Measurements from ENCODE around the gene PRDX5. TPM values are rescaled to one million over a fixed set of nuclear protein-coding genes. Genes with fewer than 3 reads are reported as not detected.

PRDX5 gene
- total RNA-seq, 1 experiment from 2014 or later: 228 TPM

- no peak overlapping the region for H3K27ac ChIP-seq (ENCODE audit: insufficient read length, low read depth, low read length)
- H3K9ac ChIP-seq (ENCODE audit: extremely low read depth, insufficient read length, low read length): no peak overlapping the region
- DNase-seq: peak; percentile 73
Measured at GRCh38 chr11:64331569-64332371, 13.8 kb downstream of the PRDX5 start.

More at GRCh38 chr11:64331569-64332371, 13.8 kb downstream of the PRDX5 start:
- no peaks in the 10 kb centered on the region for H3K79me2 ChIP-seq (ENCODE audit: insufficient read depth, low read length)
- no peaks in the 10 kb centered on the region for H3K79me1 ChIP-seq (ENCODE audit: insufficient read depth, low read depth, low read length, poor library complexity, severe bottlenecking)
- no peak overlapping the region for H3K23ac ChIP-seq (ENCODE audit: insufficient read length, low read depth, low read length)
- H3T11ph ChIP-seq (ENCODE audit: low read length): no peak overlapping the region
- H3K4me2 ChIP-seq (ENCODE audit: insufficient read depth, insufficient read length, low read length): no peak overlapping the region
- no peak overlapping the region for H4K8ac ChIP-seq (replicated peaks; ENCODE audit: insufficient read length, low read depth, low read length)
- no peak overlapping the region for H2BK5ac ChIP-seq (ENCODE audit: insufficient read length, low read length)
- H2BK20ac ChIP-seq (ENCODE audit: low read depth, low read length, poor library complexity, severe bottlenecking): no peak overlapping the region
- peak overlapping the region in 2 of 3 experiments; percentile 4 to 25; a peak in 3 of 7 replicates for H3K27ac Mint-ChIP-seq
- H3K9me3 Mint-ChIP-seq: no peaks in the 10 kb centered on the region
- no peak overlapping the region for H3K4me3 Mint-ChIP-seq
- no peaks in the 10 kb centered on the region for H3K9me3 ChIP-seq (ENCODE audit: control insufficient read depth, low read depth, low read length)
- no peak overlapping the region for H2BK12ac ChIP-seq (ENCODE audit: insufficient read length, low read depth, low read length)
- no peak overlapping the region for H2BK15ac ChIP-seq (ENCODE audit: low read depth, low read length)
- H3K4me1 Mint-ChIP-seq: peaks cover 12 to 15% of the 10 kb centered on the region in 2 experiments
- H4K5ac ChIP-seq (ENCODE audit: insufficient read length, low read depth, low read length): no peak overlapping the region
- no peaks in the 10 kb centered on the region for H3K27me3 ChIP-seq (ENCODE audit: insufficient read depth, low read length)
- no peaks in the 10 kb centered on the region for H3K36me3 Mint-ChIP-seq (ENCODE audit: insufficient read depth in 1 of 3, low read depth in 3 of 3)
- H3K18ac ChIP-seq (ENCODE audit: insufficient read length, low read depth, low read length): no peak overlapping the region
- TF ChIP-seq, protein P1, sequence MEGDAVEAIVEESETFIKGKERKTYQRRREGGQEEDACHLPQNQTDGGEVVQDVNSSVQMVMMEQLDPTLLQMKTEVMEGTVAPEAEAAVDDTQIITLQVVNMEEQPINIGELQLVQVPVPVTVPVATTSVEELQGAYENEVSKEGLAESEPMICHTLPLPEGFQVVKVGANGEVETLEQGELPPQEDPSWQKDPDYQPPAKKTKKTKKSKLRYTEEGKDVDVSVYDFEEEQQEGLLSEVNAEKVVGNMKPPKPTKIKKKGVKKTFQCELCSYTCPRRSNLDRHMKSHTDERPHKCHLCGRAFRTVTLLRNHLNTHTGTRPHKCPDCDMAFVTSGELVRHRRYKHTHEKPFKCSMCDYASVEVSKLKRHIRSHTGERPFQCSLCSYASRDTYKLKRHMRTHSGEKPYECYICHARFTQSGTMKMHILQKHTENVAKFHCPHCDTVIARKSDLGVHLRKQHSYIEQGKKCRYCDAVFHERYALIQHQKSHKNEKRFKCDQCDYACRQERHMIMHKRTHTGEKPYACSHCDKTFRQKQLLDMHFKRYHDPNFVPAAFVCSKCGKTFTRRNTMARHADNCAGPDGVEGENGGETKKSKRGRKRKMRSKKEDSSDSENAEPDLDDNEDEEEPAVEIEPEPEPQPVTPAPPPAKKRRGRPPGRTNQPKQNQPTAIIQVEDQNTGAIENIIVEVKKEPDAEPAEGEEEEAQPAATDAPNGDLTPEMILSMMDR (conservative IDR thresholded peaks at IDR 0.05): peak; percentile 62
- no peak overlapping the region for H3K14ac ChIP-seq (ENCODE audit: insufficient read depth, low read length)
- no peak overlapping the region for H3K4ac ChIP-seq (ENCODE audit: low read depth, low read length)
- no peak overlapping the region for H4K91ac ChIP-seq (ENCODE audit: insufficient read length, low read depth, low read length)
- no peaks in the 10 kb centered on the region for H4K20me1 ChIP-seq (ENCODE audit: control insufficient read depth, insufficient read depth, insufficient read length)
- no peak overlapping the region for H2BK120ac ChIP-seq (ENCODE audit: low read depth, low read length, poor library complexity, severe bottlenecking)
- H3K27me3 Mint-ChIP-seq (ENCODE audit: low read depth): peaks cover 5% of the 10 kb centered on the region
- no peak overlapping the region for H2AK5ac ChIP-seq (ENCODE audit: insufficient read length, low read length)
- H3K23me2 ChIP-seq (ENCODE audit: insufficient read length, low read depth, low read length, poor library complexity, severe bottlenecking): no peaks in the 10 kb centered on the region
- H3K4me1 ChIP-seq (ENCODE audit: insufficient read depth, low read length): peaks cover 2% of the 10 kb centered on the region; the same call in 1 of the 2 replicates
- H3K56ac ChIP-seq (ENCODE audit: insufficient read length, low read depth, low read length): no peak overlapping the region
- 100% methylated on average over 1 of the region's 20 CpGs for WGBS (ENCODE audit: extremely low coverage, insufficient read length, low lambda C conversion rate)
- no peak overlapping the region for H2AFZ ChIP-seq (ENCODE audit: low read length)
